Measurements from ENCODE around the gene C6.
"Not testable (repeated sequence)": the region's sequence is repeated elsewhere in the genome, so short reads cannot be mapped to it uniquely, and the experiment has no call there.

Gene C6

DNA sequence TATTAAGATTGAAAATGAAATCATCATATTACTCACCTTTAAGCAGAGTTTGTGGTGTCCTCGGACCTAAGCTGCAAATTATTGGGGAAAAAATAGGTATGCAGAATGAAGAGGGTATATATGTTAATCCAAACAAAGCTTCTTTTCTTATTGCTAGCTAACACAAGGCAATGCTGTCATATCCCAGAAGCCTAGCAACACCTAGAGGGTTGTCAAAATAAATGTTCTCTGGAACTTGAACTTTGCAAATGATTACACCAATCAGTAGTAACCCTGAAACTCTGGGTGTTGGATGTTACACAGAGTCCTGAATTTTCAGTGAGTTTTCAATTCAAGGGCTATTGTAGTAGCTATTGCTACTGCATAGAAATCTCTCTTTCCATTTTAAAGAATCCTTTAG lies at the start of gene C6:
TSS of gene C6 (minus strand) at position 193 of the 400 bp plus-strand sequence. CDS start 10,302 bp downstream, outside the sequence.
- no peak for DNase-seq

DNA sequence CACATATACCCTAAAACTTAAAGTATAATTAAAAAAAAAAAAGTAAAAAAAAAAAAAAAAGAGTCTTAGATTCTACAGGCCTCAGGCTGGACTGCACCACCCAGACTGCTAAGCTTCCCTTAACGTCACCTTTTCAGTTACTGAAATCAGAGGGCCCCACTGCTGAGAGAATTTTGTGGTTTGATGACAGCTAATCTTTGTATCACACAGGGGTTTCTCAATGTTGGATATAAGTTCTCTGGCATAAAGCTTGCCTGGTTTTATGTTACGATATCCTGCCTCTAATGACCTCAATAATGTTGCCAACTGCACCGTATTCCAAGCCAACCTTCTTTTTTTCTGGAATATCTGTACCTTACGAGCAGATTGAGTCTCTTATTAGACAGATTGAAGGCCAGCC lies 43.1 kb upstream of the C6 start:
- DNase-seq: no peak

DNA sequence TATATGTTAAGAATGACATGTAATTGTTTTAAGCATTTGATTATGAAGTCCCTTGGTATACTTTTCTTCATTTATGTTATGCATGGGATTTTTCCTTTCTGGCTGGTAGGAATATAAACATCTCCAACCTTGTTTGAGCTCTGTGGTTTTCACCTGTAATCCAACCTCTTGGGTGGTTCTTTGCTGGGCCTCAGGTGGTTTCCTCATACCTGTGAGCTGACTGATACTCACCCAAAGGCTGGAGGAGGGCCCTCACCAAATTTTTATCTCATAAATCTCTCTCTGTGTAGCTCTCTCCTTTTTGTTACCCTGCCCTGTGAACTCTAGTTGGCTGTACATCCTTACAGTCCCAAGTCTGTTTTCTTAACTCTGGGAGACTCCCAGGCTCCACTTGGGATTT lies 39.8 kb upstream of the C6 start:
- DNase-seq: no peak

DNA sequence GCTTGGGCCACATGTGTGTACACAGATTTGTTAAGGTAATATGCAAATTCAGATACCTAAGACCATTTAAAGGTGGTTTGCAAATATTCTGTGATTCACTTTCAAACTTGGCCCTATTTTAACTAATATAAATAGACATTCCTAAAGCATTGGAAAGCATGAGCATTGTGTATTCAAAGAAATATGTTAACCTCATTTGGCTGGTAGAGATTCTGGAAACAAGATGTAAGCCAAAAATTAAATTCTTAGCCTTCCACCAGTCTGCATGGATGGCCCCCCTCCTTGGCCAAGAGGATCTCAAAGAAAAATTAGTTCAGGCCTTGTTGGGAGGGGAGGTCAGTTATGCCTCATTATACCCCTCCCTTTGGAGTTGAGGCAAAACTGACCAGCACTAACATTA lies 38.7 kb upstream of the C6 start:
- no peak for DNase-seq

DNA sequence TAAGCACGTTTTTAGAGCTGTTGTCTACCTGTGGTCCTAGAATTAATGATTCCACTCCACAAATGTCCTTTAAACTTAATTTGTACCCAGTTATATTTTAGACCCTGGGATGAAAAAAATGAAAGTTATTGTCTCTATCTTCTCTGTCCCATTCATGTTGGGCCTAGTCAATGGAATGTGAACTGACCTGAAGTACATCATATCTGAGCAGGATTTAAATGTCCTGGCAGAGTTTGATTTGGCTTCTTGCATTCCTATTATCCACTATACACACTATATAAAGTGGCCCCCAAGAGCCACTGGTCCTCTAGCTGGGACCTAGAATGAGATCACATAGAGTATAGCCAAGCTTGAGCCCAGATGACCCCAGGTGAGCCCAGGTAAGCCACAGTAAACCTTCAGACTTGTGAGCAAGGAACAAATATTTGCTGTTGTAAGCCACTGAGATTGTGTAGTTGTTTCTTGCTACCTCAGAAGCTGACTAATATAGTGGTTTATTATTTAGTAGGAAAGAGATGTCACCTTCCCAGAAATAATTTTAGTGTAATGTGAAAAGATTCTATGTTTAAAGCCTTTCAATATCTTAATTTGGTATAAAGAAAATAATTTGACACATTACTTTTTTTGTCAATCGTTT lies 37.1 kb upstream of the C6 start:
- no peak for DNase-seq

DNA sequence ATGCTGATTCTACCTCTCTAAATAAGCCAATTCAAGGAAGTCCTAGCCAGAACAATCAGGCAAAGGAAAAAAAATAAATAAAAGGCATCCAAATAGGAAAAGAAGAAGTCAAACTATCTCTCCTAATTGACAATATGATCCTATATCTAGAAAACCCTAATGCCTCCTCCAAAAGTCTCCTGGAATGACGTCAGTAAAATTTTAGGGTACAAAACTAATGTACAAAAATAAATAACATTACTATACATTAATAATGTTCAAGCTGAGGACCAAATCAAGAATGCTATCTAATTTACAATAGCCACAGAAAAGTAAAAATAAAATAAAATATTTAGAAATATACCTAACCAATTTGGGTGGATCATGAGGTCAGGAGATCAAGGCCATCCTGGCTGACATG lies 33.8 kb upstream of the C6 start:
- no peak for DNase-seq

DNA sequence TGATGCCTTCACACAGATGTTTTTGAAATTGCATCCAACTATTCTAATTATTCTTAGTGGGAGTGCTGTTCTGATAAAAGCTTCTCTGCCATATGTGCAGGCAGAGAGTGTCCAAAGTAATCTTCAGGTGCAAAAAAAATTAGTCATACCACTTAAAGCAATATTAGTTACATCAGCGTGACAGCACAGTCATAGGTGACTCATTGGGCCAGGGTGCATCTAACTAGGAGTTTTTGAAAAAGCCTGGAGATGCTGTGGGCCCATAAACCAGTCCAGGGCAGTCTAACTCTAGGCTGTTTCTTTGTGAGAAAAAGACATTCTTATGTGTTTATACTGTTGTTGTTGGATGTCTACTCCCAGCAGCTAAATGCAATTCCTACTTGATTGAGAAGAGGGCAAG lies 33.0 kb upstream of the C6 start:
- no peak for DNase-seq

DNA sequence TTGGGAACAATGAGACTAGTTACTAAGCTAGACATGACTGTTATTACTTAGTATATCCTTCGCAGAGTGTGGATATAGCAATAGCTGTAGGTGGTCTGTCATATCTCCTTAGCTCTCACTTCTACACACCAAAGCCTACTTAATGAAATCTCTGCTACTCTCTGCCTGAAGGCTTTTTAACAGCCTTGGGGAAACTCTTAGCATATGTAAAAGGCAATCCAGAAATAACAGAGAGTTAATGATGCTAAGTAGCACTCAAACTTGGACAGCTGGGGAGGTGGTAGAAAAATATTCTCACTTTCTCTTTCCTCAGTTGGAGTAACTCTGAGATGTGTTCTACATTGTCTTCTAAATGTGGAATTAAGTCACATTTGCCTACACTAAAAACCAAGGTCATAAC lies 30.2 kb upstream of the C6 start:
- DNase-seq: no peak

DNA sequence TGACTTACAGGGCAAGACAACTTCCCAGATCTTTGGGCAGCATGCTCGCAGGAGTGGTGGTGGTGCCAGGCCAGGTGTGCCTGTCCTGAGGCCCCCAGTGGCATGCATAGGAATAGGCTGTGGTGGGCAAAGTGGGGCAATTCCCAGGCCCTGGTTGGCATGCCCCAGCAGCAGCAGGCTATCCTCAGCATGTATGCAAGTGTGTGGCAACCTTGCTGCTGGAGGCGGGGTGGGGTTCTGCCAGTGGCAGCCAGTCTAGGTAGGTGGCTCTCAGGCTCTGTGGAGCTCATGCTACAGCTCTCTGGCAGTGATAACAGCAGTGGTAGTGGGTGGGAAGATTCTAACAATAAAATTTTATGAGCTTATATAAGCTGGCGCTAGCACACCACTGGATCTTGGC lies 27.7 kb upstream of the C6 start:
- no peak for DNase-seq

DNA sequence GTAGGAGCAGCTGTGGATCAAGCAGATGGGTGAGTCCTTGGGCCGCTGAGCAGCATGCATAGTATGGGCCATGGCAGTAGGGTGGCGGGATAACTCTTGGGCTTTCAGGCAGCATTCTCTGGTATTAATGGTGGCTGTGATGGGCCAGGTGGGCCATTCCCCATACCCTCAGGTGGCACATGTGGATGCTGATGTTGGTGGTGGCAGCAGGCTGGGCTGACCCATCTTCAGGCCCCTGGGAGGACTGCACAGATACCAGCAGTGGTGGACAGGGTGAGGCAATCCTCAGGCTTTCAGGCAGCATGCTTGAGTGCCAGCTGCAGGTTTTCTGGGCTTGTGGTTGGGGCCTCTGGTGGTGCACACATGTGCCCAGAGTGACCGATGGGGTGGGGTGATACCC lies 27.1 kb upstream of the C6 start:
- no peak for DNase-seq

DNA sequence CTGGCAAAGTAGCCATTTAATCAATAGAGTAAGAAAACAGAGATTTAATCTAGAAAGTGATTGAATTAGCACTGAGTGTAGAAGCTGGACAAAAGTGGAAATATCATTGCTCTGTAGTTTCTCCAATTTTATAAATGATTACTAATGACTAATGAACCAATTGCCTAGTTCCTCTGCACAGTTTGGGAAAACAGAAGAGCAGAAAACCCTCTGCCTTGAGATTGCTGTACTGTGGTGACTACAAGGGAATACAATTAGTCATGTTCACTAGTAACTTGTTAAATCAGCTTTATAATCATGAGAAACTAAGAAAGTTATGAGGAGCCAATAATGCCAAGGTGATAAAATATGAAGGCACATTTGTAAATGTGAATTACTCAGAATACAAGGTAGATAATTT lies 21.1 kb upstream of the C6 start:
- no peak for DNase-seq

DNA sequence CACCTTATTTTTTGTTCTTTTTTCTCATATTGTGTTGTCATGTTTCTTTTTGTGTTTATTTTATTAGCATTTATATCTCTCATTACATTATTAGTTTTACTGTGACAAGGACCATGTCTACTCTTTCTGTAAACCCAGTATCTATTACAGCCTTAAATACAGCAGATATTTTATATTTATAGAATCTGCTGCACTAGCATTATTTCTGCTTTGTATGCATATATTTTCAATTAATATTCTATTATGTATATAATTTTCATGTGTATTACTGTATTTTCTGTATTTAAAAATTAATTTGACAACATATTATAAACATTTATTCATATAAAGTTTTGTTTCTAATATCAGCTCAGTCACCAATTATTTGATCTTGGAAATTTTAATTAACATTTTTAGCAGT lies 19.5 kb upstream of the C6 start:
- no peak for DNase-seq

DNA sequence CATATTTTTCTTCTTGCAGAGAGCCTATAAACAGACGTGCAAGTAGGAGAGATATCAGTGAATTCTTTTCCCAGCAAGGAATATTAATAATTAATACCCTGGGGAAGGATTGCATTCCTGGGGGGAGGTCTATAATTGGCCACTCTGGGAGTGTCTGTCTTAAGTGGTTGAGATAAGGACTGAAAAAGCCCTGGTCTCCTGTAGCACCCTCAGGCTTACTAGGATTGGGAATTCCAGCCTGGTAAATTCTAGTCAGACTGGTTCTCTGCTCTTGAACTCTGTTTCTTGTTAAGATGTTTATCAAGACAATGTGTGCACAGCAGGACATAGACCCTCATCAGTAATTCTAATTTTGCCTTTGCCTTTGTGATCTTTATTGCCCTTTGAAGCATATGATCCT lies 16.9 kb upstream of the C6 start:
- not testable (repeated sequence) for DNase-seq

DNA sequence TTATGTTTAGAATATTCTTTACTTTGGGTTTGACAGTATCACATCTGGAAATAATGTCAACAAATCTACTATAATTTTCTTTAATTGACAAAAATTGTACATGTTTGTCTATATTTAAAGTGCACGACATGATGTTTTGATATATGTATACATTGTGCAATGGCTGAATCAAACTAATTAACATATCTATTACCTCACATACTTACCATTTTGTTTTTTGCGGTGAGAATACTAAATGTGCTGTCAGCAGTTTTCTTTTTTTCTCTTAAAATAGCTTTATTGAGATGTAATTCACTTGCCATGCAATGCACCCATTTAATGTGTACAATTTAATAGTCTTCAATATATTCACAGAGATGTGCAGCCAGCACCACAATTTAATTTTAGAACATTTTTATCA lies 10.6 kb upstream of the C6 start:
- no peak for DNase-seq

DNA sequence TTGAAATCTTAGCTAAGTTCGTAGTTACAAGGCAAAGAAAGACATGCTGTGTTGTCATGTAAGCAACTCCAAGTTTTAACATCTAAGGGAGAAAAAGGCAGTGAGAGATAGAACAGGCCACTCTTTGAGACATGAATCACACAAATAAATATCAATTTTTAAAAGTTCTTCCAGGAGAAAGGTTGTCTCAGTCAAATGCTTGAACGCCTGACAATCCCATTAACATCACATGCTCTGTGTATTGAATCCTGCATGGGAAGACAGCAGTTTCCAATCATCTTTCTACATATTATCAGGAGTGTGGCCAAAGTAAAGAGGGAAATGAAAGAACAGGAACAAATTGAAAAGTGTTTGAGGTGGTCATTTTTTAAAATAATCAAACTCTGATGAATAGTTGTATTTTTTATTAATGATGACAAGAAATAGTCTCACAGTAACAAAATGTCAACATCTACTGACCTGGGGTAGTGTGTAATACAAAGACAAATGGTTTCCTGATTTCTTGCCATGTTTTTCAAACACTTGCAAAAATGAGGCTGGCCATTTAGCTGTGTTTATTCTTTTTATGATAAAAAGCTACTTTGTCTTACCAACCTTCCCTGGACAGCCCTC lies 6.4 kb upstream of the C6 start:
- no peak for DNase-seq

DNA sequence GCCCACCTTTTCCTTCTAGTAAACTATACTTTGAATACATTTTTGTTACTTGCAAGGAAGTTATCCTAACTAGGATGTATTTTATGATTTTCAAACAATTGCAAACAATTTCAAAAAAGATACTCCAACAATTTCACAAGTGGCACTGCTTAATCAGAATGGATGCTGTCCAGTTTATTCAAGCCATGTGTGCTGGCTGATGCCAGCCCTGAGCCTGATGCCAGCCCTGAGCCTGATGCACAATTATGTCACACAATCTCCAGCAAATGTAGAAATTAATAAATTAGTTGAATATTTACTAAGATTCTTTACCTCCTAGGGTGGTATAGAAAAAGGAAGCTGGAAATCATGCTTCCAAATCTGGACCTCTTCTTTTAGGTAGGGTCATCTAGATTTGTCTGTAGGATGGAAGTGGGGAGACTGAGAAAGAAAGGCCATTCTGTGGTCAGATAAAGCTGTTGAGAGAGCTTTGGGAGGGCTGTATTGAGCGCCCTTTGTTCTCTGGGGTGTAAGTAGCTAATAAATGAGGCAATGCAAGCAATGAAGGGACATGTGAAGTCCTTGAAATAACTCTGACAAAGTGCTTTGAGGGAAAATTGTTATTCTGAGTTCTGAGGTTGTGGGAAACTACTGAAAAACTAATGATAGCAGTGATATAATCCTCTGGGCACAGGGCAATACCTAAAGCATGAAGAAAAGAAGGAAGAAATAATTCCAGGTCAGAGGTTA lies 5.8 kb upstream of the C6 start:
- DNase-seq: no peak

DNA sequence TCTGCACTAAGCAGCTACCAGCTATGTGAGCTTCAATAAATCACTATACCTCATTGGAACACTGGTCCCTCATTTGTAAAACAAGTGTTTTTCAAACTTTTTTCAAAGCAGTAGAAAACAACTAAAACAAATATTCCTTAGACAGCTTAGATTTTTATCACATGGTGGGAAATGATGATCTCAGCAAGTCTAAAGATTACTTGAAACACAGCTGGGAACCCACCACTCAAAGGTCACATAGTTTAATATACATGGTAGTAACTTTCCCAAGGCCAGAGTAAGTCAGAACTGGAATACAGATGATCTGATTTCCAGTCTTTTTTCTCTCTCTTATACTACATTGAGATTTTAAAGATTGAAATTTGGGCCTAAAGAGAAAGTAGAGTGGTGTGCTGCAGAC lies 850 bp upstream of the C6 start:
- DNase-seq: no peak

DNA sequence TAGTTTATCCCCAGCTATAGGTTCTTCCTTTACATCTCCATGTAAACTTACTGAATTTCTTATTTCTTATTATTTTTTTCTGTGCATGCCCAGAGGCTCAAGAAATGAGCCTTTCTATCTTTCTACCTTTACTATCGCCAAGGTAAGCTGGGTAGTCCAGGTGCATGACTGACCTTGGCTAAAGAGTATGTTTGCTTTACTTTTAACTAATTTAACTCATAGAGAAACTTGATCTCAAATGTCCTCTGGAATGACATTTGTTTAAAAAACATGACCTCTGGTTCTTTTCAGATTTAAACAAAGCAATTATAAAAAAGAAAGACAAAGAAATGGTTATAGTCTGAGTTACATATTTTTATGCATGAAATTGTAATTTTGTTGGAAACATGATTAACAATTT lies 397 bp downstream of the C6 start:
- DNase-seq: no peak

DNA sequence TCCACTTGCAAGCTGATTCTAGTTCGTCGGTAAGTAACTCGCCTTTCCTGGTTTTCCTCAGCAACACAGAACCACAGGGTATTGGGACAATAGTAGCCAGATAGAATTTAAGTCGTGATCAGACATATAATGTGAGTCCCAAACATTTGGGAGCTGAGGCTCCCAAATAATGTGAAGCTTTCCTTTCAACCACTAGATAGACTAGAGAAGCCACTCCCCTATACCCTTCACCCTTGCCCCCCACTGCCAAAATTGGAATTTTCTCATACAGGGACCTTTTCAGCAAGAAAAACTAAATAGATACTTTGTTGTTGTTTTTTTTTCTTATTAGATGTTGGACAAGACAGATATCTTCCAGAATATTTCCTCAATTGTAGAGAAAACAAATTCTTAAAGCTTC lies 1.9 kb downstream of the C6 start:
- no peak for DNase-seq

DNA sequence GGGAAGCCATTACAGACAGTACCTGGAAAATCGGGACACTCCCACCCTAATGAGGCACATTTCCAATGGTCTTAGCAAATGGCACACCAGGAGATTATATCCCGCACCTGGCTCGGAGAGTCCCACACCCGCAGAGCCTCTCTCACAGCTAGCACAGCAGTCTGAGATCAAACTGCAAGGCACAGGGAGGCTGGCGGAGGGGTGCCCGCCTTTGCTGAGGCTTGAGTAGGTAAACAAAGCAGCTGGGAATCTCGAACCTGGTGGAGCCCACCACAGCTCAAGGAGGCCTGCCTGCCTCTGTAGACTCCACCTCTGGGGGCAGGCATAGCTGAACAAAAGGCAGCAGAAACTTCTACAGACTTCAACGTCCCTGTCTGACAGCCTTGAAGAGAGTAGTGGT lies 7.9 kb downstream of the C6 start:
- not testable (repeated sequence) for DNase-seq

DNA sequence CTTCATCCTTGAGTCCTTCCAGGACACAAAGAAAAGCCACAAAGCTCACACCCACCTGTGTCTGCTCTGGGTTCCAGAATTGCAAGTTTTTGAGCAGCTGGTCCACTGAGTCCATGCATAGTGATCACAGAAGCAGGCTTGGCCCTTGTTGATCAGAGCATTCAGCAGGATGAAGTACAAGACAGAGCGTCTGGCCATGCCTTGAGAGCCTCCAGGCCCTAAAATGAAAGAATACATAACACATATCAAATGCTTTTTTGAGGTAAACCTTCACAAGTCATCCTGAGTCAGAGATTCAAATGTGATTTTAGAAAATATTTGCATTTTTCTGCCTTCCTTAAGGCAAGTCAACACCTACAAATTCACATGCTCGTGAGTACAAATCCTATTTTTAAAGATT lies 10.3 kb downstream of the C6 start:
- no peak for DNase-seq

DNA sequence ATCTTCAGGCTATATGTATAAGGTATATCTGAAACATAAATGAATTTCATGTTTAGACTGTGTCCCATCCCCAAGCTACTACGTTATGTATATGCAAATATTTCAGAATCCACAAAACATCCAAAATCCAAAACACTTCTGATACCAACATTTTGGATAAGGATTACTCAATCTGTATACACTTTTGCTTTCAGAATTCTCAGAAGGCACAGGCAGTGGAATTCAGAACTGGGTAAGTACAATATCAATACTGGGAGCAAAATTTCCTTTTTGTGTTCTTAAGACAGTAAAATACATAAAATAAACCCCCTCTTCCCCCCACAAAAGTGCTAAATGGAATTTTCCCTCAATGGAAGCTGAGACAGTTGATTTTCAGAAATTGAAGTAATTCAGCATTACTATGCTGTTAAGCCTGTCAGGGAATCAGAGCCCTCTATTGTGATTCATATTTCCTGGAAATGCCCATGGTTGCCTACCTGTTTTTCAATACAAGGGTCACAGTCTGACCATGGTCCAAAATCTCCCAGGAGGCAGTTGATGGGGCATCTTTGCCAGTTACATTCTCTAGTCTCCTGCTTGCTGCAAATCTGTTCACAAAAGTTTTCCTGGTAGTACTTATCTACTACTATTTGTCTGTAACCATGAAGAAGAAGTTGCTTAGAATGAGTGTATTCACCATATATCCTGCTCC lies 12.1 kb downstream of the C6 start:
- DNase-seq: no peak

DNA sequence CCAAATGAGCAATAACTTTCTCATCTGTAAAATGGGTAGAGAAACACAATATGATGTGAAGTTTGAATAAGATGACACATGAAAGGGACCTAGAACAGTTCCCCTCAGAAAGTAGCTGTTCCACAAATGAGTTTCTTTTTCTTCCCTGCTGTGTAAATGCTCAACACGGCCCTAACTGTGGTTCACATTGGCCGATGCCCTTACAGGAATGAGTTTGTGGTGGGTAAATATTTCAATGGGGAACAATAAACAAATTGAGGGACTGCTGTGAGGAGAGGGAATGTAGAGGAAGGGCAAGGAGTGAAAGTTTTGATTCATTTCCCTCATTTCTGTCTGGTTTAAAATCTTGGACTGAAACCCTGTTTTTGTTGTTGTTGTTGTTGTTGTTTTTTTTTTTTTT lies 12.8 kb downstream of the C6 start:
- DNase-seq: no peak

DNA sequence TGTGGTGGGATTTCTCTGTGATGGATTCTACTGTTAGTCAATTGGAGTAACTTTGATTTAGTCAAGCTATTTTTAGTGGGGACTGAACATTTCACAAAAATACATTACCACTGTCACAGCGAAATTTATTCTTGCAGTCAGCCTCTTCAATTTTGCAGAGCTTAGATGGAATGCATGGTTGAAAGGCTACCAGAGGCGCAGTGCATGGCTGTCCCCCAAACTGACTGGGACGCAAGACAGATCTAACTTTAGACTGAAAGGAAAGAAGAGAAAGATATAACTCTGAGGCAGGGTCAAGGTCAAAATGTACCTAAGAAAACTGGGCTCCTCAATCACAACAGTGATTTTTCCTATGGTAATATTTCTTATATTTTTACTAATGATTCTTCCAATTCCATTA lies 13.7 kb downstream of the C6 start:
- DNase-seq: no peak
